ENCODE measurements around the gene PINLYP.
A peak's percentile ranks its signal among the peaks of the same experiment; 100 is the strongest.

The PINLYP gene

GRCh38 chr19:43606569-43607229, 31.1 kb downstream of the PINLYP start:
- DNase-seq (ENCODE audit: low read depth) = no peak

GRCh38 chr19:43607238-43608205, 31.9 kb downstream of the PINLYP start:
- no peak for DNase-seq (ENCODE audit: low read depth)

GRCh38 chr19:43609872-43610271, 34.3 kb downstream of the PINLYP start:
- no peak for DNase-seq (ENCODE audit: low read depth)

GRCh38 chr19:43610493-43610892, 34.9 kb downstream of the PINLYP start:
- no peak for DNase-seq (ENCODE audit: low read depth)

- no peak for DNase-seq (ENCODE audit: low read depth)
Observed at GRCh38 chr19:43611788-43612187, 36.2 kb downstream of the PINLYP start, which contains the start of gene SRRM5. TSS of gene SRRM5 (plus strand) at chr19:43612088. CDS start at chr19:43612122, 34 bp downstream.

GRCh38 chr19:43612374-43612773, 36.8 kb downstream of the PINLYP start:
- no peak for DNase-seq (ENCODE audit: low read depth)

GRCh38 chr19:43616306-43616705, 40.7 kb downstream of the PINLYP start:
- DNase-seq (ENCODE audit: low read depth) = no peak

- no peak for DNase-seq (ENCODE audit: low read depth)
Observed at GRCh38 chr19:43616954-43617353, 41.4 kb downstream of the PINLYP start.

- no peak for DNase-seq (ENCODE audit: low read depth)
Observed at GRCh38 chr19:43618921-43619261, 43.3 kb downstream of the PINLYP start.

- peak; percentile 85 for DNase-seq (ENCODE audit: low read depth)
Observed at GRCh38 chr19:43619262-43620060, 43.9 kb downstream of the PINLYP start, which contains the start of gene ZNF428. TSS of gene ZNF428 (minus strand) at chr19:43619629. CDS start at chr19:43614304, 5,325 bp downstream.

GRCh38 chr19:43620061-43621001, 44.7 kb downstream of the PINLYP start:
- no peak for DNase-seq (ENCODE audit: low read depth)

- no peak for DNase-seq (ENCODE audit: low read depth)
Observed at GRCh38 chr19:43622070-43622469, 46.5 kb downstream of the PINLYP start.

GRCh38 chr19:43622956-43623355, 47.4 kb downstream of the PINLYP start:
- no peak for DNase-seq (ENCODE audit: low read depth)

- no peak for DNase-seq (ENCODE audit: low read depth)
Observed at GRCh38 chr19:43623889-43624670, 48.5 kb downstream of the PINLYP start.

- DNase-seq (ENCODE audit: low read depth) = no peak
Observed at GRCh38 chr19:43624933-43625332, 49.3 kb downstream of the PINLYP start.

- DNase-seq (ENCODE audit: low read depth) = no peak
Observed at GRCh38 chr19:43625918-43626579, 50.4 kb downstream of the PINLYP start.

GRCh38 chr19:43626838-43627237, 51.2 kb downstream of the PINLYP start:
- DNase-seq (ENCODE audit: low read depth) = no peak

GRCh38 chr19:43628646-43629326, 53.2 kb downstream of the PINLYP start:
- no peak for DNase-seq (ENCODE audit: low read depth)

GRCh38 chr19:43631491-43631890, 55.9 kb downstream of the PINLYP start:
- no peak for DNase-seq (ENCODE audit: low read depth)

All from fibroblast of gingiva (primary cell).